Heart left ventricle (tissue), 16 donors: Measurements from ENCODE around the gene SPNS3. TPM values are rescaled to one million over a fixed set of nuclear protein-coding genes. Genes with fewer than 3 reads are reported as not detected.

Experiments
- ATAC-seq, 4 donors: fragments of 200-7000 bp; cut with Tn5 transposase; one replicate each; pipeline ENCODE4 v1.9.1; 2020 to 2022; ENCODE audit warnings: moderate library complexity in 4 of 4, mild to moderate bottlenecking in 3 of 4, moderate number of reproducible peaks in 1 of 4
- DNase-seq, 5 donors: peaks; one replicate each; pipeline ENCODE4 v3.0.0-alpha.2; 2020
- H3K27ac ChIP-seq, 12 donors: fragments of 200-600 bp; sonication (generic) in 4 of 12; one replicate each; pipeline versions ENCODE4 v1.5.0 to v1.8.0; 2016 to 2022; ENCODE audit warnings: mild to moderate bottlenecking in 2 of 12
- H3K27me3 ChIP-seq, 9 donors: fragments of 200-600 bp; sonication (generic) in 2 of 9; one replicate each; pipeline versions ENCODE4 v1.5.1 to v1.8.0; 2016 to 2022; ENCODE audit warnings: mild to moderate bottlenecking in 3 of 9
- H3K36me3 ChIP-seq, 9 donors: fragments of 200-600 bp; sonication (generic) in 2 of 9; one replicate each; pipeline versions ENCODE4 v1.5.0 to v1.8.0; 2018 to 2022; ENCODE audit warnings: mild to moderate bottlenecking in 2 of 9
- H3K4me1 ChIP-seq, 12 donors: fragments of 200-600 bp; sonication (generic) in 4 of 12; one replicate each; pipeline versions ENCODE4 v1.5.0 to v1.8.0; 2016 to 2022; ENCODE audit warnings: mild to moderate bottlenecking in 3 of 12
- H3K4me3 ChIP-seq, 12 donors: fragments of 200-600 bp; sonication (generic) in 4 of 12; one replicate each; pipeline versions ENCODE4 v1.5.0 to v1.8.0; 2017 to 2022; ENCODE audit warnings: mild to moderate bottlenecking in 9 of 12, moderate library complexity in 4 of 12
- H3K9me3 ChIP-seq, 12 donors: fragments of 200-600 bp; sonication (generic) in 4 of 12; one replicate each; pipeline versions ENCODE4 v1.5.0 to v1.8.0; 2016 to 2022; ENCODE audit warnings: mild to moderate bottlenecking in 1 of 12
- POLR2A ChIP-seq, 2 donors: fragments of 450-650 bp; IDR thresholded peaks; one replicate each; pipeline ENCODE4 v1.6.1; 2017; ENCODE audit warnings: antibody characterized with exemption in 2 of 2, mild to moderate bottlenecking in 2 of 2, moderate library complexity in 2 of 2
- WGBS, 4 donors: extraction: QIAGEN DNeasy Blood & Tissue Kit in 2 of 4; methylation state at CpG; one replicate each; pipeline versions ENCODE4 v1.1.5 to v1.1.7; 2013 to 2018; 5-methylcytosine and 5-hydroxymethylcytosine counted together
- intact Hi-C, 10 donors: fragments of 100-400 bp; cut with DNase I; formaldehyde crosslinking; loops; one replicate each; pipeline versions ENCODE4 v1.11.1 to v1.14.2; 2022
- polyA plus RNA-seq, 2 donors: library from polyadenylated mRNA; stranded (reverse); fragments of 200-250 nt; gene quantifications; one replicate each; pipeline ENCODE4 v1.2.3, GENCODE V29; 2013
- total RNA-seq, 9 donors: library from RNA; depleted of rRNA in 2 of 9; stranded (reverse); fragments of >200 nt in 2 of 9; fragmentation: NEBNext Ultra II Directional in 3 of 9; extraction: Animal tissue kit (Norgen Biotek cat#: 25700) in 3 of 9; gene quantifications; one replicate each; pipeline versions ENCODE4 v1.1.0 to v1.2.4, GENCODE V29; 2016 to 2023
- TF ChIP-seq, protein P1 (sequence below), 12 donors: fragments of 200-600 bp; sonication (generic) in 4 of 12; IDR thresholded peaks; one replicate each; pipeline versions ENCODE4 v1.5.0 to v1.8.0; 2018 to 2022; ENCODE audit warnings: antibody characterized with exemption in 12 of 12, mild to moderate bottlenecking in 5 of 12
- donor health status: ischemic (EF 13 %, LVEDD 7.1; RV severe dilation, severe dysfunction).
- donor health status: healthy with polysubstance abuse.
- donor health status: DM: no; HTN: yes; CAD: no.
- donor health status: DM: no; HTN: no; CAD: no.
- donor health status: ischemic (EF 25% LVEDD 6.9; RV normal size, moderate dysfunction).
- donor health status: ischemic (EF 25% LVEDD 5.7; RV mildly dilated, moderate dysfunction).
- donor health status: healthy.
- donor health status: DM: yes; HTN: yes; CAD: no.
- donor health status: ischemic (EF 35%, LVEDD 5.7; RV mildly dilated, moderate dysfunction).
- donor health status: nonischemic (EF 11% LVEDD 7.7; RV severe dilation, severe dysfunction).
- donor health status: DM: yes; HTN: yes; CAD: no.
- donor health status: PGD.
- donor health status: ischemic (EF 29% LVEDD 5.4; RV normal size, mild dysfunction).
- donor health status: nonischemic (EF 23%, LVEDD 6.1; RV moderate dilation, normal function).

Gene SPNS3
- total and polyA plus RNA-seq, 11 donors = 0.23 to 1.9 (median 1.1) TPM; not detected in 3

- no peaks in the 10 kb centered on the region for H3K36me3 ChIP-seq
- no peak overlapping the region for H3K4me3 ChIP-seq
- peaks cover 0 to 34% (median 9%) of the 10 kb centered on the region in 12 donors for H3K4me1 ChIP-seq
- TF ChIP-seq, protein P1, sequence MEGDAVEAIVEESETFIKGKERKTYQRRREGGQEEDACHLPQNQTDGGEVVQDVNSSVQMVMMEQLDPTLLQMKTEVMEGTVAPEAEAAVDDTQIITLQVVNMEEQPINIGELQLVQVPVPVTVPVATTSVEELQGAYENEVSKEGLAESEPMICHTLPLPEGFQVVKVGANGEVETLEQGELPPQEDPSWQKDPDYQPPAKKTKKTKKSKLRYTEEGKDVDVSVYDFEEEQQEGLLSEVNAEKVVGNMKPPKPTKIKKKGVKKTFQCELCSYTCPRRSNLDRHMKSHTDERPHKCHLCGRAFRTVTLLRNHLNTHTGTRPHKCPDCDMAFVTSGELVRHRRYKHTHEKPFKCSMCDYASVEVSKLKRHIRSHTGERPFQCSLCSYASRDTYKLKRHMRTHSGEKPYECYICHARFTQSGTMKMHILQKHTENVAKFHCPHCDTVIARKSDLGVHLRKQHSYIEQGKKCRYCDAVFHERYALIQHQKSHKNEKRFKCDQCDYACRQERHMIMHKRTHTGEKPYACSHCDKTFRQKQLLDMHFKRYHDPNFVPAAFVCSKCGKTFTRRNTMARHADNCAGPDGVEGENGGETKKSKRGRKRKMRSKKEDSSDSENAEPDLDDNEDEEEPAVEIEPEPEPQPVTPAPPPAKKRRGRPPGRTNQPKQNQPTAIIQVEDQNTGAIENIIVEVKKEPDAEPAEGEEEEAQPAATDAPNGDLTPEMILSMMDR (IDR thresholded peaks at IDR 0.05) = no peak
- TF ChIP-seq POLR2A (IDR thresholded peaks at IDR 0.05) = no peak
- ATAC-seq = peak; percentile 83 to 93 (median 87)
- peak overlapping the region in 8 of 12 donors; percentile 23 to 67 (median 43) for H3K27ac ChIP-seq
- intact Hi-C loops = no loop called here
- WGBS, 4 donors = 42 to 73% (median 69%) methylated on average over 7 to 13 of the region's 13 CpGs
- peak; percentile 74 to 86 (median 79) for DNase-seq
- H3K9me3 ChIP-seq = no peaks in the 10 kb centered on the region
- no peaks in the 10 kb centered on the region for H3K27me3 ChIP-seq
Observed at GRCh38 chr17:4474093-4474492, 40.4 kb downstream of the SPNS3 start.

DNA sequence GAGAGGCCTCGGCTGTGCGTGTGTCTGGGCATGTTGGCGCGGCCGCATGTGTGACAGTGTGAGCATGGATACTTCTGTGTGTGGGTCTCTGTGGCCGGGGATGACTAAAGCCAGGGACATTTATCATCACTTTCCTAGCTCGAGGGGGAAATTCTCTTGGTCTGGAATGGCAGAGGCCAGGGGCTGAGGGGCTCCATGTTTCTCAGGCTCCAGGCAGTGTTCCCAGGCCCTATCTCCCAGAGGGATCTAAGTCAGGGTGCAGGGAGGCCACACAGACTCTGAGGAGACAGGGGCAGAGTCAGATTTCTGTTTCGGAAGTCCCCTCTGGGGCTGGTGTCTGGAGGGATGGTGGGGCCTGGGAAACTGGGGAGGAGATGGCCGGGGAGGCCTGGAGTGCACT is 41.3 kb downstream of the SPNS3 start:
- ATAC-seq (no peak), DNase-seq (peak in 1 of 5 donors; percentile 23)
- Histone ChIP-seq H3K27me3 (no peaks in the 10 kb centered on the region), H3K4me3 (no peak overlapping the region), H3K4me1 (peaks cover 0 to 31% (median 8%) of the 10 kb centered on the region in 12 donors), H3K27ac (peak overlapping the region in 1 of 12 donors; percentile 54), H3K9me3 (no peaks in the 10 kb centered on the region), H3K36me3 (no peaks in the 10 kb centered on the region)
- WGBS, 4 donors = 60 to 84% (median 75%) methylated on average over 9 of the region's 9 CpGs
- TF ChIP-seq, protein P1 (IDR thresholded peaks at IDR 0.05) = no peak
- TF ChIP-seq POLR2A (IDR thresholded peaks at IDR 0.05) = no peak
- intact Hi-C loops = loop anchor here in 1 of 10 donors (5.0 kb wide), 1 partner anchor 38 kb away; no protein-coding TSS in a partner anchor

DNA sequence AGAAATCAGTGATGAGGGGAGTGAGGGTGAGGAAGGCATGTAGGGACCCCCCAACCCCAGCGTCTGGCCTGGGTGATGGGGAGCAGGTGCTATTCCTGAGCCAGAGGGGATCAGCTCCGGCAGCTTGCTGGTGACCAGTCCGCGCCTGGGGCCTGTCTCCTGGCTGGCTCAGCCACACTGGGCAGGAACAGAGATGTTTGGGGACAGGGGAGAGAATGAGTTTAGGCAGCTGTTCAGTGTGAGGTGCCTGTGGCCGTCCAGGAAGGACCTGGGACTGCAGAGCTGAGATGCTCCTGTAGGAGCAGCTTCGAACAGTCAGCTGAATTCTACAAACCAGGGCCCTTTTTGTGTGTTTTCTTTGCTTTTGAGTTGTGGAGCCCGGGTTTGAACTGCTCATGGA is 41.7 kb downstream of the SPNS3 start:
- Histone ChIP-seq H3K27me3 (no peaks in the 10 kb centered on the region), H3K9me3 (no peaks in the 10 kb centered on the region), H3K4me1 (peaks cover 0 to 31% (median 10%) of the 10 kb centered on the region in 12 donors), H3K4me3 (no peak overlapping the region), H3K36me3 (no peaks in the 10 kb centered on the region), H3K27ac (peak overlapping the region in 4 of 12 donors; percentile 12 to 54 (median 40))
- intact Hi-C loops = loop anchor here in 1 of 10 donors (5.0 kb wide), 1 partner anchor 38 kb away; no protein-coding TSS in a partner anchor
- ATAC-seq (no peak), DNase-seq (no peak)
- 74 to 87% (median 78%) methylated on average over 7 of the region's 7 CpGs for WGBS, 4 donors
- TF ChIP-seq POLR2A (IDR thresholded peaks at IDR 0.05) = no peak

- no peak overlapping the region for H3K4me3 ChIP-seq
- intact Hi-C loops = loop anchor here in 1 of 10 donors (5.0 kb wide), 1 partner anchor 39 kb away; no protein-coding TSS in a partner anchor
- H3K27me3 ChIP-seq = no peaks in the 10 kb centered on the region
- WGBS, 4 donors = 52 to 80% (median 66%) methylated on average over 10 to 14 of the region's 14 CpGs
- no peaks in the 10 kb centered on the region for H3K36me3 ChIP-seq
- TF ChIP-seq, protein P1 (IDR thresholded peaks at IDR 0.05) = no peak
- TF ChIP-seq POLR2A (IDR thresholded peaks at IDR 0.05) = no peak
- peak in 1 of 5 donors; percentile 40 for DNase-seq
- H3K4me1 ChIP-seq = peaks cover 0 to 35% (median 12%) of the 10 kb centered on the region in 12 donors
- peak in 3 of 4 donors; percentile 15 to 30 (median 25) for ATAC-seq
- H3K9me3 ChIP-seq = no peaks in the 10 kb centered on the region
- peak overlapping the region in 6 of 12 donors; percentile 5 to 54 (median 24) for H3K27ac ChIP-seq
Observed at GRCh38 chr17:4476017-4476416, 42.3 kb downstream of the SPNS3 start.
